GM20431 (cell line): Measurements from ENCODE around the gene SLX1B.
"Not testable (repeated sequence)": the region's sequence is repeated elsewhere in the genome, so short reads cannot be mapped to it uniquely, and the experiment has no call there.

Experiments
- in situ Hi-C: fragments of 300-500 bp; cut with MseI, MboI; formaldehyde crosslinking; loops from one replicate; pipeline ENCODE4 v1.15.0; 2020; ENCODE audit warnings: low sequenced_read_pairs; ENCODE audit not compliant: unreplicated experiment

SLX1B gene

DNA sequence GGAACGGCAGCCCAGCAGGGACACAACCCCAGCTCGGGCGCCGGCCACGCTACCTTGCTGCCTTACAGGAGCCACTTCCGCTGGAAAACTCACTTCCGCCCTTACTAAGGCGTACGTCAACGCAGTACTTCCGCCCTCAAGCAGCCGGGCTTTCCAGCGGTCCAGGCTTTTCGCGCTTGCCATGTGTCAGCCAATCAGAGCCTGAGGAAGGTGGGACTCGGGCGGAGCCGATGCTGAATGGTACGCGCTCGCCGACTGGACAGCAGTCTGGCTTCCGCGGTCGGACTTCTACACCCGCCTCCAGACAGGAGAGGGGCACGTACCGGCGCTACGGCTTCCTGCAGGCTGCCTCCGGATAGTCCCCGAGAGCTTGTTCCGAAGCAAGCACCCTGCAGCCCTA, at the start of gene SLX1B, which contains the start of gene BOLA2:
SLX1B (plus strand) TSS at position 265 of the 400 bp plus-strand sequence.
BOLA2 (minus strand) TSS at position 83 of the 400 bp plus-strand sequence. CDS start 98 bp downstream, outside the sequence.
- in situ Hi-C loops: not testable (repeated sequence)

DNA sequence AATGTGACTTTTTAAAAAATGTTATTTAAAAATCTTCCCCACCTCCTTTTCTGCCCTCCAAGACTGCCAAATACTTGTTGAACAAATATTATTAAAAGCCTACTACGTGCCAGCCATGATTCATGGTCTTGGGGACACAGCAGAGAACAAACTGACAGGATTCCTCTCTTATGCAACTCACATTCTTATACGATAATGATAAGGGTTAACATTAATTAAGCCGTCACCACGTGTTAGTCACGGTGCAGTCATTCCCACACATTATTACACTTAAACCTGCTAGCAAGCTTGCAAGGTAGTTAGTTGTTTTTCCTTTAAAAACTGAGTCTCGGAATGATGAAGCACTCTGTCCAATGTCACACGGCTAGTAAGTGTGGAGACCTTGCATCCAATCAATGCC, 49.1 kb upstream of the SLX1B start:
- in situ Hi-C loops: not testable (repeated sequence)

DNA sequence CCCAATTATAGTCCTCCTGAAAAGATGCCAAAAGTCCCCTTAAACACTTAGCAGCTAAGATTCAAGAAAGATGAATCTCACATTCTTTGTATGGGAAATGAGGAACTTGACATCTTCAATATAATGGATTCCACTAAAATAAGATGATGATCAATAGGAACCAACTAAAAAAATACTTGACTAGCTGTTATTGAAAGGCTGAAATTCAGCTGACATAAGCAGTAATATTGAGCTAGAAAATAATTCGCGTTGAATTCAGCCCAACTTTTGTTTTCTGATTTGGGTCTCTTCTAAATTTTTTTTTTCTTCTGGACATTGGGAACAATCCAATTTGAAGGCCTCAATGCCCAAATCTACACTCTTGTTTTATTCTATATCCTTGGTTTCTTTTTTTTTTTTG, 30.7 kb upstream of the SLX1B start:
- in situ Hi-C loops: not testable (repeated sequence)

GRCh38 chr16:29425390-29425789, 28.9 kb upstream of the SLX1B start:
- in situ Hi-C loops: not testable (repeated sequence)

GRCh38 chr16:29453754-29454153, 579 bp upstream of the SLX1B start:
- in situ Hi-C loops: not testable (repeated sequence)

- in situ Hi-C loops: not testable (repeated sequence)
Measured at GRCh38 chr16:29454828-29455227, 495 bp downstream of the SLX1B start.

- in situ Hi-C loops: not testable (repeated sequence)
Measured at GRCh38 chr16:29457660-29458059, 3.3 kb downstream of the SLX1B start.

GRCh38 chr16:29459706-29460646, 5.6 kb downstream of the SLX1B start, which contains the start of gene SULT1A4:
SULT1A4 (plus strand) TSS chr16:29459913; CDS start chr16:29461386, 1,473 bp downstream.
- in situ Hi-C loops: not testable (repeated sequence)

GRCh38 chr16:29460647-29461030, 6.3 kb downstream of the SLX1B start:
- in situ Hi-C loops: not testable (repeated sequence)

GRCh38 chr16:29465985-29466824, 11.9 kb downstream of the SLX1B start:
- in situ Hi-C loops: not testable (repeated sequence)

DNA sequence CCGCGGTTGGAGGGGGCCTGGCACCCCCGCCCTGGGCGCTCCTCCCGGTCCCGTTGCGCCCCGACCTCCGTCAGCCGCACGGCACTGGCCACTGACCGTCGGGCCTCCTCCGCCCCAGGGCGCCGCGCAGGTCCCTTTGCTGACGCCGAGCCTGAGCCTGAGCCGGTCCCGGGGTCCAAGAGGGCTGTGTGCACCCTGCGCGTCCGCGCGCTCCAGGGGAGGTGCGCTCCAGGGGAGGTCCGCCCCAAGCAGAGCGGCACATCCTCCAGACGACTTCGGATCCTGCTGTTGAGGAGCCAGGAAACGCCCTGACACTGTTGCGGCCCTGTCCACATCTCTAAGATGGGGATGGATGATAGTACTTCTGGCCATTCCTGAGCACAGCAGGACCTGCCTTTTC, 12.6 kb downstream of the SLX1B start:
- in situ Hi-C loops: not testable (repeated sequence)

- in situ Hi-C loops: not testable (repeated sequence)
Measured at GRCh38 chr16:29467654-29468366, 13.5 kb downstream of the SLX1B start.

DNA sequence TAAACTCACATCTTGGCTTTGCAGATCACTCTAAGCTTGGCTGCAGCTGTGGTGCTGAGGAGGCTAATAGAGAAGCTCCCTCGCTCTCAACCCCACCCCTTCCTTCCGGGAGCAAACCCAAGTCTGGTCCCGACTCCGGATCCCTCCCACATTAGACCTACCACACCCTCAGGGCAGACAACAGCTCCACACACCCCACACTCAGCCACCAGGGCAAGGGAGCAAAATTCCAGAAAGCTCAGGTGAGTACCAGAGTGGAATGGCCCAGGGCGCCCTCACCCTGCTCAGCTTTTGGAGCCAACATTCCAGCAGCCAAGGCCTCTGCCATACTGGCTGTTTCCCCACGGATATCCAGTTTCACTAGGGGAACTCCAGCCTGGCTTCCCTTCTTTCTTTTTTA, 15.3 kb downstream of the SLX1B start:
- in situ Hi-C loops: not testable (repeated sequence)

DNA sequence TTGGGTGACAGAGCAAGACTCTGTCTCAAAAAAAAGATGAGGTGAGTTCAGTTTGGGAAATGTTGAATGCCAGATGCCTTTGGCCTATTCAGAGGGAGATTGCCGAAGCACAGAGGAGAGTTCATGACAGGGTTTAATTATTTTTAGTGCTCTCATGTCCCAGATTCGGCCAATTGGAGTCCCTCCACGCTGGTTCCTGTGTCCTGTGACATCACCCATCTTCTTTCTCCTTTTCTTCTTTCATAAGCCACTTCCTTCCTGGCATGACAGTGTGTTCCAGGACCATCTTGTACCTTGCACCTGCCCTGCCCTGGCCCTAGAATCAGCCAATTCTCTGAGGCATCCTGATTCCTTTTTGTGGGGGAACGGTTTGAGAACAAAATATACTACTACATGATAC, 17.7 kb downstream of the SLX1B start:
- in situ Hi-C loops: not testable (repeated sequence)

DNA sequence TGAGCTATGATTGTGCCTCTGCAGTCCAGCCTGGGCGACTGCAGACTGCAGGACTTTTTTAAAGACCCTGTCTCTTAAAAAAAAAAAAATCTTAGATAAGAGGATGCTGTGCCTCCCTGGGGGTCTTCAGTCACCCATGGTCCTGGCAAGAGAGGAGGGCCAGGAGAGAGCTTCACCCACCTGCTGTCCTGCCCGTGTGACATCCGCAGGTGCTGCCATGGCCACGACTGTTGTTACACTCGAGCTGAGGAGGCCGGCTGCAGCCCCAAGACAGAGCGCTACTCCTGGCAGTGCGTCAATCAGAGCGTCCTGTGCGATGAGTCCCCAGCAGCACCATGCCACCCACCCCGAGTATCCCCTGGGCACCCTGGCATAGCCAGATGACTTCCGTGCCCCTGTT, 27.9 kb downstream of the SLX1B start:
- in situ Hi-C loops: not testable (repeated sequence)

- in situ Hi-C loops: not testable (repeated sequence)
Measured at GRCh38 chr16:29506308-29506707, 52.0 kb downstream of the SLX1B start, which contains the start of gene NPIPB12. NPIPB12 (minus strand) TSS chr16:29506408.
